Activated CD8-positive, alpha-beta T cell treated with anti-CD3 and anti-CD28 coated beads, Interleukin-2, amount 10 ng/mL, durations not matched to agents 7 days and 5 days (primary cell): ENCODE data around the gene PPP1R17. TPM values are rescaled to one million over a fixed set of nuclear protein-coding genes. Genes with fewer than 3 reads are reported as not detected.

Source experiments
- ATAC-seq: fragments of 150-1000 bp; cut with Tn5 transposase; one replicate; pipeline ENCODE4 v1.10.0; 2021; ENCODE audit warnings: moderate library complexity
- CTCF ChIA-PET: fragments of 350-600 bp; sonication (Branson Sonifier 250); formaldehyde crosslinking; loops from one replicate; lab custom pipeline; 2021; ENCODE audit warnings: antibody characterized with exemption; lab: Charles Lee
- POLR2A ChIA-PET: fragments of 350-600 bp; sonication (Branson Sonifier 250); formaldehyde crosslinking; loops from one replicate; lab custom pipeline; 2021; ENCODE audit warnings: antibody characterized with exemption; lab: Charles Lee
- DNase-seq: peaks from one replicate; pipeline ENCODE4 v3.0.0-alpha.2; 2020
- H3K27ac Mint-ChIP-seq: one replicate; pipeline ENCODE4 v1.8.0; 2021; ENCODE audit warnings: mild to moderate bottlenecking, mixed read lengths
- H3K27me3 Mint-ChIP-seq: one replicate; pipeline ENCODE4 v1.8.0; 2021; ENCODE audit warnings: low read depth, mixed read lengths
- H3K36me3 Mint-ChIP-seq: one replicate; pipeline ENCODE4 v1.8.0; 2021; ENCODE audit warnings: low read depth, mixed read lengths
- H3K4me1 Mint-ChIP-seq: one replicate; pipeline ENCODE4 v1.8.0; 2021; ENCODE audit warnings: low read depth, mixed read lengths
- H3K4me3 Mint-ChIP-seq: one replicate; pipeline ENCODE4 v1.8.0; 2021; ENCODE audit warnings: mild to moderate bottlenecking, mixed read lengths
- H3K9me3 Mint-ChIP-seq: one replicate; pipeline ENCODE4 v1.8.0; 2022; ENCODE audit warnings: mixed read lengths; ENCODE audit not compliant: insufficient read depth
- total RNA-seq, 2 experiments: library from RNA; stranded (reverse); gene quantifications; one replicate each; pipeline ENCODE4 v1.2.3, GENCODE V29; 2021

Gene PPP1R17
- total RNA-seq, 2 experiments from 2014 or later = not detected

- no peak overlapping the region for H3K27ac Mint-ChIP-seq
- ATAC-seq = no peak
- CTCF ChIA-PET = no interaction called here
Measured at GRCh38 chr7:31669461-31669860, 17.6 kb upstream of the PPP1R17 start.

GRCh38 chr7:31679574-31680305, 7.3 kb upstream of the PPP1R17 start:
- Mint-ChIP-seq H3K27ac (no peak overlapping the region), H3K9me3 (no peaks in the 10 kb centered on the region), H3K36me3 (no peaks in the 10 kb centered on the region), H3K4me3 (no peak overlapping the region), H3K4me1 (no peaks in the 10 kb centered on the region), H3K27me3 (no peaks in the 10 kb centered on the region)
- ChIA-PET POLR2A (no interaction called here), CTCF (no interaction called here)
- no peak for ATAC-seq
- no peak for DNase-seq

More at GRCh38 chr7:31669461-31669860, 17.6 kb upstream of the PPP1R17 start:
- DNase-seq = no peak
- H3K27me3 Mint-ChIP-seq = no peaks in the 10 kb centered on the region
- H3K4me3 Mint-ChIP-seq = no peak overlapping the region
- no peaks in the 10 kb centered on the region for H3K4me1 Mint-ChIP-seq
- H3K36me3 Mint-ChIP-seq = no peaks in the 10 kb centered on the region
- no peaks in the 10 kb centered on the region for H3K9me3 Mint-ChIP-seq
- POLR2A ChIA-PET = no interaction called here

GRCh38 chr7:31683445-31684225, 3.4 kb upstream of the PPP1R17 start:
- no peak overlapping the region for H3K4me3 Mint-ChIP-seq
- ChIA-PET POLR2A (no interaction called here), CTCF (no interaction called here)
- H3K27me3 Mint-ChIP-seq = no peaks in the 10 kb centered on the region
- no peak for DNase-seq
- H3K36me3 Mint-ChIP-seq = no peaks in the 10 kb centered on the region
- no peak for ATAC-seq
- no peaks in the 10 kb centered on the region for H3K4me1 Mint-ChIP-seq
- H3K9me3 Mint-ChIP-seq = no peaks in the 10 kb centered on the region
- no peak overlapping the region for H3K27ac Mint-ChIP-seq

GRCh38 chr7:31688372-31688771, 1.4 kb downstream of the PPP1R17 start:
- Mint-ChIP-seq H3K4me3 (no peak overlapping the region), H3K27me3 (no peaks in the 10 kb centered on the region), H3K36me3 (no peaks in the 10 kb centered on the region), H3K9me3 (no peaks in the 10 kb centered on the region), H3K27ac (no peak overlapping the region), H3K4me1 (no peaks in the 10 kb centered on the region)
- ATAC-seq = no peak
- DNase-seq = no peak
- CTCF ChIA-PET = no interaction called here
- POLR2A ChIA-PET = no interaction called here

- DNase-seq (no peak), ATAC-seq (no peak)
- ChIA-PET POLR2A (no interaction called here), CTCF (no interaction called here)
- H3K27ac Mint-ChIP-seq = no peak overlapping the region
- H3K4me1 Mint-ChIP-seq = no peaks in the 10 kb centered on the region
- H3K36me3 Mint-ChIP-seq = no peaks in the 10 kb centered on the region
- H3K9me3 Mint-ChIP-seq = no peaks in the 10 kb centered on the region
- no peaks in the 10 kb centered on the region for H3K27me3 Mint-ChIP-seq
- no peak overlapping the region for H3K4me3 Mint-ChIP-seq
Measured at GRCh38 chr7:31688996-31689395, 2.0 kb downstream of the PPP1R17 start.

- Mint-ChIP-seq H3K27ac (no peak overlapping the region), H3K36me3 (no peaks in the 10 kb centered on the region), H3K9me3 (no peaks in the 10 kb centered on the region), H3K4me3 (no peak overlapping the region), H3K4me1 (no peaks in the 10 kb centered on the region), H3K27me3 (no peaks in the 10 kb centered on the region)
- ChIA-PET CTCF (no interaction called here), POLR2A (no interaction called here)
- DNase-seq (no peak), ATAC-seq (no peak)
Measured at GRCh38 chr7:31690935-31691334, 3.9 kb downstream of the PPP1R17 start.

- Mint-ChIP-seq H3K36me3 (no peaks in the 10 kb centered on the region), H3K27ac (no peak overlapping the region), H3K4me3 (no peak overlapping the region), H3K27me3 (no peaks in the 10 kb centered on the region), H3K4me1 (no peaks in the 10 kb centered on the region), H3K9me3 (no peaks in the 10 kb centered on the region)
- CTCF ChIA-PET = no interaction called here
- no peak for DNase-seq
- POLR2A ChIA-PET = no interaction called here
- ATAC-seq = no peak
Measured at GRCh38 chr7:31692451-31692850, 5.4 kb downstream of the PPP1R17 start.

- Mint-ChIP-seq H3K4me1 (no peaks in the 10 kb centered on the region), H3K4me3 (no peak overlapping the region), H3K36me3 (no peaks in the 10 kb centered on the region), H3K9me3 (no peaks in the 10 kb centered on the region), H3K27me3 (no peaks in the 10 kb centered on the region), H3K27ac (no peak overlapping the region)
- no peak for ATAC-seq
- ChIA-PET CTCF (no interaction called here), POLR2A (no interaction called here)
- DNase-seq = no peak
Measured at GRCh38 chr7:31692871-31693270, 5.9 kb downstream of the PPP1R17 start.

GRCh38 chr7:31695859-31696614, 9.0 kb downstream of the PPP1R17 start:
- no peaks in the 10 kb centered on the region for H3K27me3 Mint-ChIP-seq
- no peaks in the 10 kb centered on the region for H3K4me1 Mint-ChIP-seq
- DNase-seq (no peak), ATAC-seq (no peak)
- ChIA-PET CTCF (no interaction called here), POLR2A (no interaction called here)
- H3K27ac Mint-ChIP-seq = no peak overlapping the region
- H3K9me3 Mint-ChIP-seq = no peaks in the 10 kb centered on the region
- no peaks in the 10 kb centered on the region for H3K36me3 Mint-ChIP-seq
- no peak overlapping the region for H3K4me3 Mint-ChIP-seq

GRCh38 chr7:31699050-31699449, 12.0 kb downstream of the PPP1R17 start:
- H3K27ac Mint-ChIP-seq = no peak overlapping the region
- H3K27me3 Mint-ChIP-seq = no peaks in the 10 kb centered on the region
- H3K4me3 Mint-ChIP-seq = no peak overlapping the region
- H3K36me3 Mint-ChIP-seq = no peaks in the 10 kb centered on the region
- DNase-seq = no peak
- ChIA-PET POLR2A (no interaction called here), CTCF (no interaction called here)
- no peak for ATAC-seq
- H3K9me3 Mint-ChIP-seq = no peaks in the 10 kb centered on the region
- H3K4me1 Mint-ChIP-seq = no peaks in the 10 kb centered on the region

GRCh38 chr7:31702354-31702753, 15.3 kb downstream of the PPP1R17 start:
- ATAC-seq = no peak
- Mint-ChIP-seq H3K9me3 (no peaks in the 10 kb centered on the region), H3K4me3 (no peak overlapping the region)

GRCh38 chr7:31705377-31705776, 18.4 kb downstream of the PPP1R17 start:
- H3K36me3 Mint-ChIP-seq = no peaks in the 10 kb centered on the region
- H3K9me3 Mint-ChIP-seq = no peaks in the 10 kb centered on the region
- DNase-seq = no peak
- H3K4me1 Mint-ChIP-seq = no peaks in the 10 kb centered on the region
- POLR2A ChIA-PET = no interaction called here
- CTCF ChIA-PET = no interaction called here
- no peaks in the 10 kb centered on the region for H3K27me3 Mint-ChIP-seq
- no peak overlapping the region for H3K27ac Mint-ChIP-seq
- ATAC-seq = no peak
- H3K4me3 Mint-ChIP-seq = no peak overlapping the region

More at GRCh38 chr7:31702354-31702753, 15.3 kb downstream of the PPP1R17 start:
- no peaks in the 10 kb centered on the region for H3K36me3 Mint-ChIP-seq
- ChIA-PET CTCF (no interaction called here), POLR2A (no interaction called here)
- H3K4me1 Mint-ChIP-seq = no peaks in the 10 kb centered on the region
- DNase-seq = no peak
- H3K27ac Mint-ChIP-seq = no peak overlapping the region
- no peaks in the 10 kb centered on the region for H3K27me3 Mint-ChIP-seq
